ENCODE results near the gene TMEM132C. TPM values are rescaled to one million over a fixed set of nuclear protein-coding genes. Genes with fewer than 3 reads are reported as not detected.

The TMEM132C gene
- total RNA-seq, 3 donors from 2014 or later (not counting 1 experiment from before 2014, with no cell fraction given): 0.08 to 0.41 TPM; not detected in 1

- H3K27me3 ChIP-seq (ENCODE audit: control insufficient read depth, insufficient read depth, low read length): no peaks in the 10 kb centered on the region
- 80% methylated on average over 7 of the region's 7 CpGs for WGBS (ENCODE audit: insufficient coverage)
- TF ChIP-seq CTCF (IDR thresholded peaks at IDR 0.05): no peak
- H3K4me3 Mint-ChIP-seq: no peak overlapping the region
- H3K27me3 Mint-ChIP-seq (ENCODE audit: low read depth in 2 of 2): no peaks in the 10 kb centered on the region
- no peaks in the 10 kb centered on the region for H3K9me3 Mint-ChIP-seq
- no peak overlapping the region for H3K27ac Mint-ChIP-seq
- ATAC-seq (no peak), DNase-seq (no peak)
- H3K27ac ChIP-seq (ENCODE audit: low read length): no peak overlapping the region
- H3K36me3 ChIP-seq (ENCODE audit: control insufficient read depth, insufficient read depth, low read length): no peaks in the 10 kb centered on the region
- no peaks in the 10 kb centered on the region for H3K9me3 ChIP-seq (ENCODE audit: control insufficient read depth, insufficient read depth, low read length)
- H3K36me3 Mint-ChIP-seq: no peaks in the 10 kb centered on the region
- intact Hi-C loops (cut with micrococcal nuclease): no loop called here
- H3K4me1 Mint-ChIP-seq: peaks cover 0 to 9% of the 10 kb centered on the region in 2 donors
- H3K4me3 ChIP-seq (ENCODE audit: low read length): no peak overlapping the region
- H3K4me1 ChIP-seq (ENCODE audit: control insufficient read depth, insufficient read depth, low read length): peaks cover 5% of the 10 kb centered on the region
Observed at GRCh38 chr12:128687851-128688250, 420.9 kb downstream of the TMEM132C start.

DNA sequence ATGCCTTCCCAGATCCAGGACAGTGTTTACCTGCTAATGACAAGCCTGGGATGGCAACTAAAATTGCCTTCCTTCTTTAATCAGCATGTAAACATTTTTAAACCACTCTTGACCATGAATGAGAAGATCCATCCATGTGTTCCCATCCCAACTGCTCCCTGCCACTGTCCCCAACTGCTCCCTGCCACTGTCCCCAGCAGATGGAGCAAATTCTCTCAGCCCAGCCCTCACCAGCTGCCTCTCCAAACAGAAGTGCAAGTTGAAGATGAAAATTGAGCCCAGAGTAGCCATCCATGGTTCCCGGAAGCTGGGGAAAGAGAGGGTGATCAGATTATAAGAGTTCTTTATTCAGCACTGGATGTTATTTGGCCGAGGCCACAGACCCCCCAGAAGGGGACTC is 423.7 kb downstream of the TMEM132C start:
- no peak for ATAC-seq
- 90% methylated on average over 2 of the region's 2 CpGs for WGBS (ENCODE audit: insufficient coverage)

GRCh38 chr12:128693115-128693514 is 426.1 kb downstream of the TMEM132C start:
- Mint-ChIP-seq H3K9me3 (no peaks in the 10 kb centered on the region), H3K4me1 (peaks cover 12 to 18% of the 10 kb centered on the region in 2 donors), H3K27ac (no peak overlapping the region), H3K27me3 (ENCODE audit: low read depth in 2 of 2) (no peaks in the 10 kb centered on the region), H3K36me3 (no peaks in the 10 kb centered on the region), H3K4me3 (peak overlapping the region; percentile 63)
- peak; percentile 77 to 95 (median 92) for ATAC-seq
- 44% methylated on average over 4 of the region's 4 CpGs for WGBS (ENCODE audit: insufficient coverage)
- intact Hi-C loops (cut with micrococcal nuclease): loop anchor here (10.0 kb wide), 1 partner anchor 52 kb away; no protein-coding TSS in a partner anchor
- Histone ChIP-seq H3K36me3 (ENCODE audit: control insufficient read depth, insufficient read depth, low read length) (no peaks in the 10 kb centered on the region), H3K4me3 (ENCODE audit: low read length) (no peak overlapping the region), H3K4me1 (ENCODE audit: control insufficient read depth, insufficient read depth, low read length) (peaks cover 24% of the 10 kb centered on the region), H3K27me3 (ENCODE audit: control insufficient read depth, insufficient read depth, low read length) (no peaks in the 10 kb centered on the region), H3K27ac (ENCODE audit: low read length) (peak overlapping the region; percentile 46), H3K9me3 (ENCODE audit: control insufficient read depth, insufficient read depth, low read length) (no peaks in the 10 kb centered on the region)
- TF ChIP-seq CTCF (IDR thresholded peaks at IDR 0.05): no peak
- peak; percentile 17 to 23 for DNase-seq

More for the DNA sequence above, 423.7 kb downstream of the TMEM132C start:
- no peak for TF ChIP-seq CTCF (IDR thresholded peaks at IDR 0.05)
- no peak overlapping the region for H3K4me3 ChIP-seq (ENCODE audit: low read length)
- peaks cover 21% of the 10 kb centered on the region for H3K4me1 ChIP-seq (ENCODE audit: control insufficient read depth, insufficient read depth, low read length)
- no peak for DNase-seq
- Mint-ChIP-seq H3K36me3 (no peaks in the 10 kb centered on the region), H3K4me3 (no peak overlapping the region), H3K4me1 (peaks cover 0 to 9% of the 10 kb centered on the region in 2 donors), H3K9me3 (no peaks in the 10 kb centered on the region), H3K27ac (no peak overlapping the region), H3K27me3 (ENCODE audit: low read depth in 2 of 2) (no peaks in the 10 kb centered on the region)
- intact Hi-C loops (cut with micrococcal nuclease): loop anchor here (10.0 kb wide), 1 partner anchor 54 kb away; no protein-coding TSS in a partner anchor
- no peaks in the 10 kb centered on the region for H3K36me3 ChIP-seq (ENCODE audit: control insufficient read depth, insufficient read depth, low read length)
- no peak overlapping the region for H3K27ac ChIP-seq (ENCODE audit: low read length)
- H3K27me3 ChIP-seq (ENCODE audit: control insufficient read depth, insufficient read depth, low read length): no peaks in the 10 kb centered on the region
- no peaks in the 10 kb centered on the region for H3K9me3 ChIP-seq (ENCODE audit: control insufficient read depth, insufficient read depth, low read length)

GRCh38 chr12:128693771-128694170 is 426.8 kb downstream of the TMEM132C start:
- Mint-ChIP-seq H3K4me1 (peaks cover 18 to 24% of the 10 kb centered on the region in 2 donors), H3K9me3 (no peaks in the 10 kb centered on the region)

More at GRCh38 chr12:128693771-128694170, 426.8 kb downstream of the TMEM132C start:
- Histone ChIP-seq H3K4me3 (ENCODE audit: low read length) (no peak overlapping the region), H3K4me1 (ENCODE audit: control insufficient read depth, insufficient read depth, low read length) (peaks cover 30% of the 10 kb centered on the region), H3K9me3 (ENCODE audit: control insufficient read depth, insufficient read depth, low read length) (no peaks in the 10 kb centered on the region), H3K27ac (ENCODE audit: low read length) (peak overlapping the region; percentile 46), H3K36me3 (ENCODE audit: control insufficient read depth, insufficient read depth, low read length) (no peaks in the 10 kb centered on the region), H3K27me3 (ENCODE audit: control insufficient read depth, insufficient read depth, low read length) (no peaks in the 10 kb centered on the region)
- intact Hi-C loops (cut with micrococcal nuclease): loop anchor here (10.0 kb wide), 1 partner anchor 51 kb away; no protein-coding TSS in a partner anchor
- TF ChIP-seq CTCF (IDR thresholded peaks at IDR 0.05): no peak
- Mint-ChIP-seq H3K4me3 (peak overlapping the region; percentile 63), H3K27ac (no peak overlapping the region), H3K27me3 (ENCODE audit: low read depth in 2 of 2) (no peaks in the 10 kb centered on the region), H3K36me3 (no peaks in the 10 kb centered on the region)
- WGBS (ENCODE audit: insufficient coverage): 83% methylated on average over 8 of the region's 8 CpGs
- ATAC-seq (no peak), DNase-seq (no peak)

All from natural killer cell (primary cell).